NB4 (cell line): ENCODE results near the gene VEPH1.

ENCODE experiments used
- CTCF ChIP-seq: IDR thresholded peaks from one replicate; pipeline ENCODE4 v1.5.1; 2012; ENCODE audit warnings: low read depth, low read length
- MYC ChIP-seq: IDR thresholded peaks from 2 replicates; pipeline ENCODE4 v1.6.1; 2011; ENCODE audit warnings: low read depth, low read length
- POLR2A ChIP-seq: IDR thresholded peaks from 2 replicates; pipeline ENCODE4 v1.6.1; 2011; ENCODE audit warnings: mild to moderate bottlenecking; ENCODE audit not compliant: insufficient read length; ENCODE audit errors: extremely low read depth

- TF ChIP-seq CTCF (no peak), POLR2A (no peak), MYC (no peak)
Observed at GRCh38 chr3:157460253-157460652, 43.0 kb downstream of the VEPH1 start.
